Measurements from ENCODE around the gene ELP5.

DNA sequence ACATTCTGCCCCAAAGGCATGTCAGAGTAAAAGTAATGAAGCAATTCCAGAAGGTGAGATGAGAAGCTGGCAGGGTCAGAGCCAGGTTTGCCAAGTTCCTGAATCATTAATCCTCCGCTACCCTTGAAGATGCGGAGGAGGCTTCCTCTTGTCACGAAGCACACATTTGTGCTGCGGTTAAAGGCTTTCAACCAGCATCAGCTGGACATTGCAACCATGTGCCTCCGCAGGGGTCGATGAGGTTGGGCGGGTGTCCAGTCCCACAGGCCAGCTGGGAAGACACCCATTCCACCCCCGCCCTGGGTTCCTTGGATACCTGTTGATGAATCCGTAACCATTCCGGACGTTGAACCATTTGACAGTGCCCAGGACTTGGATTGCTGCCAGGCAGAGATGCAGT lies 41.1 kb downstream of the ELP5 start:
- TF ChIP-seq, protein P1, sequence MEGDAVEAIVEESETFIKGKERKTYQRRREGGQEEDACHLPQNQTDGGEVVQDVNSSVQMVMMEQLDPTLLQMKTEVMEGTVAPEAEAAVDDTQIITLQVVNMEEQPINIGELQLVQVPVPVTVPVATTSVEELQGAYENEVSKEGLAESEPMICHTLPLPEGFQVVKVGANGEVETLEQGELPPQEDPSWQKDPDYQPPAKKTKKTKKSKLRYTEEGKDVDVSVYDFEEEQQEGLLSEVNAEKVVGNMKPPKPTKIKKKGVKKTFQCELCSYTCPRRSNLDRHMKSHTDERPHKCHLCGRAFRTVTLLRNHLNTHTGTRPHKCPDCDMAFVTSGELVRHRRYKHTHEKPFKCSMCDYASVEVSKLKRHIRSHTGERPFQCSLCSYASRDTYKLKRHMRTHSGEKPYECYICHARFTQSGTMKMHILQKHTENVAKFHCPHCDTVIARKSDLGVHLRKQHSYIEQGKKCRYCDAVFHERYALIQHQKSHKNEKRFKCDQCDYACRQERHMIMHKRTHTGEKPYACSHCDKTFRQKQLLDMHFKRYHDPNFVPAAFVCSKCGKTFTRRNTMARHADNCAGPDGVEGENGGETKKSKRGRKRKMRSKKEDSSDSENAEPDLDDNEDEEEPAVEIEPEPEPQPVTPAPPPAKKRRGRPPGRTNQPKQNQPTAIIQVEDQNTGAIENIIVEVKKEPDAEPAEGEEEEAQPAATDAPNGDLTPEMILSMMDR (IDR thresholded peaks at IDR 0.05) = no peak
- no peak for TF ChIP-seq POLR2A (IDR thresholded peaks at IDR 0.05)

All from body of pancreas (tissue), 4 donors.